Activated naive CD8-positive, alpha-beta T cell (primary cell): ENCODE measurements around the gene MADD.

Experiments
- H3K27ac Mint-ChIP-seq: one replicate; pipeline ENCODE4 v1.8.0; 2021; ENCODE audit warnings: mixed read lengths
- H3K27me3 Mint-ChIP-seq: one replicate; pipeline ENCODE4 v1.8.0; 2021; ENCODE audit warnings: mixed read lengths
- H3K36me3 Mint-ChIP-seq: one replicate; pipeline ENCODE4 v1.8.0; 2021; ENCODE audit warnings: mixed read lengths
- H3K4me1 Mint-ChIP-seq: one replicate; pipeline ENCODE4 v1.8.0; 2021; ENCODE audit warnings: low read depth, mixed read lengths
- H3K4me3 Mint-ChIP-seq: one replicate; pipeline ENCODE4 v1.8.0; 2021; ENCODE audit warnings: mild to moderate bottlenecking, mixed read lengths
- H3K9me3 Mint-ChIP-seq: one replicate; pipeline ENCODE4 v1.8.0; 2021; ENCODE audit warnings: low read depth, mixed read lengths

MADD gene

GRCh38 chr11:47356998-47357329, 87.0 kb downstream of the MADD start:
- Mint-ChIP-seq H3K9me3 (no peaks in the 10 kb centered on the region), H3K36me3 (no peaks in the 10 kb centered on the region), H3K27me3 (no peaks in the 10 kb centered on the region), H3K27ac (no peak overlapping the region), H3K4me1 (peaks cover 10% of the 10 kb centered on the region), H3K4me3 (no peak overlapping the region)

- Mint-ChIP-seq H3K4me1 (peaks cover 10% of the 10 kb centered on the region), H3K9me3 (no peaks in the 10 kb centered on the region), H3K36me3 (no peaks in the 10 kb centered on the region), H3K27ac (no peak overlapping the region), H3K4me3 (no peak overlapping the region), H3K27me3 (no peaks in the 10 kb centered on the region)
These were observed 88.2 kb downstream of the MADD start for GRCh38 chr11:47357985-47358730.

- no peaks in the 10 kb centered on the region for H3K36me3 Mint-ChIP-seq
- H3K9me3 Mint-ChIP-seq = no peaks in the 10 kb centered on the region
- peaks cover 10% of the 10 kb centered on the region for H3K4me1 Mint-ChIP-seq
- no peak overlapping the region for H3K4me3 Mint-ChIP-seq
- H3K27ac Mint-ChIP-seq = no peak overlapping the region
- no peaks in the 10 kb centered on the region for H3K27me3 Mint-ChIP-seq
These were observed 88.8 kb downstream of the MADD start for GRCh38 chr11:47358731-47359051.

GRCh38 chr11:47359162-47359561, 89.2 kb downstream of the MADD start:
- H3K4me3 Mint-ChIP-seq = no peak overlapping the region
- H3K27me3 Mint-ChIP-seq = no peaks in the 10 kb centered on the region
- no peaks in the 10 kb centered on the region for H3K36me3 Mint-ChIP-seq
- no peaks in the 10 kb centered on the region for H3K9me3 Mint-ChIP-seq
- H3K4me1 Mint-ChIP-seq = peaks cover 10% of the 10 kb centered on the region
- no peak overlapping the region for H3K27ac Mint-ChIP-seq

- no peak overlapping the region for H3K27ac Mint-ChIP-seq
- no peak overlapping the region for H3K4me3 Mint-ChIP-seq
- H3K4me1 Mint-ChIP-seq = peaks cover 10% of the 10 kb centered on the region
- H3K36me3 Mint-ChIP-seq = no peaks in the 10 kb centered on the region
- no peaks in the 10 kb centered on the region for H3K9me3 Mint-ChIP-seq
- no peaks in the 10 kb centered on the region for H3K27me3 Mint-ChIP-seq
These were observed 89.7 kb downstream of the MADD start for GRCh38 chr11:47359586-47359985.

GRCh38 chr11:47360341-47360740, 90.4 kb downstream of the MADD start:
- no peaks in the 10 kb centered on the region for H3K27me3 Mint-ChIP-seq
- H3K4me3 Mint-ChIP-seq = no peak overlapping the region
- peaks cover 10% of the 10 kb centered on the region for H3K4me1 Mint-ChIP-seq
- no peaks in the 10 kb centered on the region for H3K36me3 Mint-ChIP-seq
- no peak overlapping the region for H3K27ac Mint-ChIP-seq
- H3K9me3 Mint-ChIP-seq = no peaks in the 10 kb centered on the region

- H3K4me1 Mint-ChIP-seq = peaks cover 10% of the 10 kb centered on the region
- no peaks in the 10 kb centered on the region for H3K9me3 Mint-ChIP-seq
- no peaks in the 10 kb centered on the region for H3K36me3 Mint-ChIP-seq
- no peaks in the 10 kb centered on the region for H3K27me3 Mint-ChIP-seq
- H3K4me3 Mint-ChIP-seq = no peak overlapping the region
- no peak overlapping the region for H3K27ac Mint-ChIP-seq
These were observed 91.5 kb downstream of the MADD start for GRCh38 chr11:47361419-47361818.

GRCh38 chr11:47366020-47366490, 96.1 kb downstream of the MADD start:
- Mint-ChIP-seq H3K4me1 (peaks cover 11% of the 10 kb centered on the region), H3K36me3 (no peaks in the 10 kb centered on the region), H3K27ac (no peak overlapping the region), H3K9me3 (no peaks in the 10 kb centered on the region), H3K4me3 (no peak overlapping the region), H3K27me3 (no peaks in the 10 kb centered on the region)

- H3K27ac Mint-ChIP-seq = peak overlapping the region; percentile 18
- H3K36me3 Mint-ChIP-seq = no peaks in the 10 kb centered on the region
- H3K27me3 Mint-ChIP-seq = no peaks in the 10 kb centered on the region
- H3K4me1 Mint-ChIP-seq = peaks cover 14% of the 10 kb centered on the region
- no peak overlapping the region for H3K4me3 Mint-ChIP-seq
- no peaks in the 10 kb centered on the region for H3K9me3 Mint-ChIP-seq
These were observed 99.7 kb downstream of the MADD start for GRCh38 chr11:47369676-47370075.

GRCh38 chr11:47372422-47372821, 102.5 kb downstream of the MADD start:
- no peak overlapping the region for H3K27ac Mint-ChIP-seq
- no peaks in the 10 kb centered on the region for H3K36me3 Mint-ChIP-seq
- H3K4me3 Mint-ChIP-seq = no peak overlapping the region
- H3K4me1 Mint-ChIP-seq = peaks cover 14% of the 10 kb centered on the region
- no peaks in the 10 kb centered on the region for H3K9me3 Mint-ChIP-seq
- no peaks in the 10 kb centered on the region for H3K27me3 Mint-ChIP-seq

- Mint-ChIP-seq H3K36me3 (no peaks in the 10 kb centered on the region), H3K27ac (peak overlapping the region; percentile 64)
These were observed 104.2 kb downstream of the MADD start for GRCh38 chr11:47373876-47374719.

GRCh38 chr11:47374720-47375019, 104.7 kb downstream of the MADD start:
- no peak overlapping the region for H3K4me3 Mint-ChIP-seq
- peaks cover 8% of the 10 kb centered on the region for H3K4me1 Mint-ChIP-seq
- no peaks in the 10 kb centered on the region for H3K27me3 Mint-ChIP-seq
- H3K36me3 Mint-ChIP-seq = no peaks in the 10 kb centered on the region
- H3K27ac Mint-ChIP-seq = peak overlapping the region; percentile 64
- H3K9me3 Mint-ChIP-seq = no peaks in the 10 kb centered on the region

More at GRCh38 chr11:47373876-47374719, 104.2 kb downstream of the MADD start:
- Mint-ChIP-seq H3K9me3 (no peaks in the 10 kb centered on the region), H3K4me1 (peaks cover 13% of the 10 kb centered on the region), H3K27me3 (no peaks in the 10 kb centered on the region), H3K4me3 (no peak overlapping the region)

- Mint-ChIP-seq H3K27me3 (no peaks in the 10 kb centered on the region), H3K4me1 (peaks cover 5% of the 10 kb centered on the region), H3K27ac (no peak overlapping the region), H3K4me3 (no peak overlapping the region), H3K36me3 (no peaks in the 10 kb centered on the region), H3K9me3 (no peaks in the 10 kb centered on the region)
These were observed 105.1 kb downstream of the MADD start for GRCh38 chr11:47375020-47375419.

- H3K4me3 Mint-ChIP-seq = no peak overlapping the region
- H3K9me3 Mint-ChIP-seq = no peaks in the 10 kb centered on the region
- peaks cover 5% of the 10 kb centered on the region for H3K4me1 Mint-ChIP-seq
These were observed 105.7 kb downstream of the MADD start for GRCh38 chr11:47375546-47376085.

GRCh38 chr11:47376107-47376524, 106.2 kb downstream of the MADD start:
- Mint-ChIP-seq H3K27me3 (no peaks in the 10 kb centered on the region), H3K27ac (no peak overlapping the region), H3K36me3 (no peaks in the 10 kb centered on the region), H3K4me3 (no peak overlapping the region), H3K9me3 (no peaks in the 10 kb centered on the region), H3K4me1 (peaks cover 5% of the 10 kb centered on the region)

More at GRCh38 chr11:47375546-47376085, 105.7 kb downstream of the MADD start:
- Mint-ChIP-seq H3K36me3 (no peaks in the 10 kb centered on the region), H3K27me3 (no peaks in the 10 kb centered on the region), H3K27ac (no peak overlapping the region)
